ENCODE data around the gene MT1HL1. TPM values are rescaled to one million over a fixed set of nuclear protein-coding genes. Genes with fewer than 3 reads are reported as not detected.

Gene MT1HL1
- total and polyA plus RNA-seq, 2 donors (not counting 1 experiment from before 2014, with no cell fraction given): not detected

GRCh38 chr1:237029240-237029639 lies 25.0 kb upstream of the MT1HL1 start:
- H3K36me3 ChIP-seq (replicated peaks in 1 of 2; ENCODE audit: control extremely low read depth in 1 of 2, control insufficient read depth in 1 of 2, extremely low read depth in 1 of 2, insufficient read depth in 2 of 2, low read length in 1 of 2): no peaks in the 10 kb centered on the region
- H3K4me1 Mint-ChIP-seq: no peaks in the 10 kb centered on the region
- no peak overlapping the region for H3K27ac ChIP-seq (ENCODE audit: low read length in 2 of 2)
- ChIA-PET POLR2A (no interaction called here), CTCF (no interaction called here)
- H2AFZ ChIP-seq (ENCODE audit: insufficient read depth, low read depth, low read length, poor library complexity, severe bottlenecking): no peak overlapping the region
- peaks cover 13% of the 10 kb centered on the region for H3K27me3 Mint-ChIP-seq
- ATAC-seq (ENCODE audit: low read depth) (no peak), DNase-seq (no peak)
- H3K9me3 Mint-ChIP-seq (ENCODE audit: insufficient read depth): peaks cover 4% of the 10 kb centered on the region
- no peaks in the 10 kb centered on the region for H3K27me3 ChIP-seq (replicated peaks in 1 of 4; ENCODE audit: control extremely low read depth in 1 of 4, control insufficient read depth in 3 of 4, insufficient read depth in 4 of 4, low read length in 3 of 4)
- peaks cover 0 to 5% (median 0%) of the 10 kb centered on the region in 3 donors for H3K9me3 ChIP-seq (ENCODE audit: control extremely low read depth in 1 of 3, control insufficient read depth in 2 of 3, insufficient read depth in 1 of 3, low read length in 2 of 3)
- no peak overlapping the region for H3K27ac Mint-ChIP-seq
- H3K4me1 ChIP-seq (ENCODE audit: control insufficient read depth in 2 of 2, insufficient read depth in 2 of 2, low read length in 2 of 2): no peaks in the 10 kb centered on the region
- H3K79me2 ChIP-seq (ENCODE audit: control insufficient read depth, insufficient read depth, low read length): no peaks in the 10 kb centered on the region
- no peak overlapping the region for H3K4me2 ChIP-seq (replicated peaks; ENCODE audit: low read depth, low read length, poor library complexity, severe bottlenecking)
- no peak overlapping the region for H3K4me3 ChIP-seq (ENCODE audit: control extremely low read depth in 1 of 5, extremely low read depth in 1 of 5, insufficient read depth in 1 of 5, low read depth in 2 of 5, low read length in 4 of 5)
- WGBS (ENCODE audit: insufficient coverage): no CpG with 5 or more reads among the region's 3 CpGs
- no peak for TF ChIP-seq EZH2 (IDR thresholded peaks at IDR 0.05; ENCODE audit: borderline replicate concordance, insufficient read depth, low read depth, low read length, poor library complexity, severe bottlenecking)
- TF ChIP-seq, protein P1, sequence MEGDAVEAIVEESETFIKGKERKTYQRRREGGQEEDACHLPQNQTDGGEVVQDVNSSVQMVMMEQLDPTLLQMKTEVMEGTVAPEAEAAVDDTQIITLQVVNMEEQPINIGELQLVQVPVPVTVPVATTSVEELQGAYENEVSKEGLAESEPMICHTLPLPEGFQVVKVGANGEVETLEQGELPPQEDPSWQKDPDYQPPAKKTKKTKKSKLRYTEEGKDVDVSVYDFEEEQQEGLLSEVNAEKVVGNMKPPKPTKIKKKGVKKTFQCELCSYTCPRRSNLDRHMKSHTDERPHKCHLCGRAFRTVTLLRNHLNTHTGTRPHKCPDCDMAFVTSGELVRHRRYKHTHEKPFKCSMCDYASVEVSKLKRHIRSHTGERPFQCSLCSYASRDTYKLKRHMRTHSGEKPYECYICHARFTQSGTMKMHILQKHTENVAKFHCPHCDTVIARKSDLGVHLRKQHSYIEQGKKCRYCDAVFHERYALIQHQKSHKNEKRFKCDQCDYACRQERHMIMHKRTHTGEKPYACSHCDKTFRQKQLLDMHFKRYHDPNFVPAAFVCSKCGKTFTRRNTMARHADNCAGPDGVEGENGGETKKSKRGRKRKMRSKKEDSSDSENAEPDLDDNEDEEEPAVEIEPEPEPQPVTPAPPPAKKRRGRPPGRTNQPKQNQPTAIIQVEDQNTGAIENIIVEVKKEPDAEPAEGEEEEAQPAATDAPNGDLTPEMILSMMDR (IDR thresholded peaks at IDR 0.05): no peak
- no peak overlapping the region for H3K4me3 Mint-ChIP-seq
- H4K20me1 ChIP-seq (ENCODE audit: control insufficient read depth, insufficient read depth, low read length, poor library complexity, severe bottlenecking): no peaks in the 10 kb centered on the region
- no peak overlapping the region for H3K9ac ChIP-seq (ENCODE audit: low read length)
- intact Hi-C loops (cut with micrococcal nuclease): no loop called here

DNA sequence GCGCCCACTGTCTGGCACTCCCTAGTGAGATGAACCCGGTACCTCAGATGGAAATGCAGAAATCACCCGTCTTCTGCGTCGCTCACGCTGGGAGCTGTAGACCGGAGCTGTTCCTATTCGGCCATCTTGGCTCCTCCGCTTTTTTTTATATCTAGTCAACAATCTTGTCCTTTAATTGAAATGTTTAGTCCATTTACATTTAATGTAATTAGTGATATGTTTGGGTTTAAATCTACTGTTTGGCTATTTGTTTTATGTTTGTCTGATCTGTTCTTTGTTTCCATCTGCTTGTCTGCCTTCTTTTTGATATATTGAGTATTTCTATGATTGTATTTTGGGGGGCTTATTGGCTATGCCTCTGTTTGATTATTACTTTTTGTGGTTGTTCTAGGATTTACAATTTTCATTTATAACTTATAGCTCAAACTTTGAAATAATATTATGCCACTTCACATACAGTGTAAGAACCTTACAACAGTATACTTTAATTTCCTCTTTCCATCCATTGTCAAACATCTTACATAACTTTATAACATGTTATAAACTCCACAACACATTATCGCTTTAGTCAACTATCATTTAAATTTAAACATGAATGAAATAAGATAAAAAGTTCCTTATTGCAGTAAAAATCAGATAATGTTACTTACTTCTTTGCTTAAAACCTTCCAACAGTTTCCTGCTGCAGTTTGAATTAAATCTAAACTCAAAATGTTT lies 21.3 kb upstream of the MT1HL1 start:
- Histone ChIP-seq H3K36me3 (replicated peaks in 1 of 2; ENCODE audit: control extremely low read depth in 1 of 2, control insufficient read depth in 1 of 2, extremely low read depth in 1 of 2, insufficient read depth in 2 of 2, low read length in 1 of 2) (no peaks in the 10 kb centered on the region), H3K4me2 (replicated peaks; ENCODE audit: low read depth, low read length, poor library complexity, severe bottlenecking) (no peak overlapping the region), H3K27ac (ENCODE audit: low read length in 2 of 2) (no peak overlapping the region), H3K4me3 (ENCODE audit: control extremely low read depth in 1 of 5, extremely low read depth in 1 of 5, insufficient read depth in 1 of 5, low read depth in 2 of 5, low read length in 4 of 5) (no peak overlapping the region), H3K79me2 (ENCODE audit: control insufficient read depth, insufficient read depth, low read length) (no peaks in the 10 kb centered on the region), H3K27me3 (replicated peaks in 1 of 4; ENCODE audit: control extremely low read depth in 1 of 4, control insufficient read depth in 3 of 4, insufficient read depth in 4 of 4, low read length in 3 of 4) (no peaks in the 10 kb centered on the region), H2AFZ (ENCODE audit: insufficient read depth, low read depth, low read length, poor library complexity, severe bottlenecking) (no peak overlapping the region), H4K20me1 (ENCODE audit: control insufficient read depth, insufficient read depth, low read length, poor library complexity, severe bottlenecking) (no peaks in the 10 kb centered on the region), H3K9me3 (ENCODE audit: control extremely low read depth in 1 of 3, control insufficient read depth in 2 of 3, insufficient read depth in 1 of 3, low read length in 2 of 3) (peaks cover 0 to 5% (median 0%) of the 10 kb centered on the region in 3 donors), H3K4me1 (ENCODE audit: control insufficient read depth in 2 of 2, insufficient read depth in 2 of 2, low read length in 2 of 2) (no peaks in the 10 kb centered on the region), H3K9ac (ENCODE audit: low read length) (no peak overlapping the region)
- DNase-seq (no peak), ATAC-seq (ENCODE audit: low read depth) (no peak)
- peaks cover 13% of the 10 kb centered on the region for H3K27me3 Mint-ChIP-seq
- no peak overlapping the region for H3K27ac Mint-ChIP-seq
- WGBS (ENCODE audit: insufficient coverage): no CpG with 5 or more reads among the region's 10 CpGs
- intact Hi-C loops (cut with micrococcal nuclease): no loop called here
- ChIA-PET CTCF (no interaction called here), POLR2A (no interaction called here)
- no peaks in the 10 kb centered on the region for H3K4me1 Mint-ChIP-seq
- peaks cover 4% of the 10 kb centered on the region for H3K9me3 Mint-ChIP-seq (ENCODE audit: insufficient read depth)
- TF ChIP-seq, protein P1 (IDR thresholded peaks at IDR 0.05): no peak
- TF ChIP-seq EZH2 (IDR thresholded peaks at IDR 0.05; ENCODE audit: borderline replicate concordance, insufficient read depth, low read depth, low read length, poor library complexity, severe bottlenecking): no peak
- no peak overlapping the region for H3K4me3 Mint-ChIP-seq

All from B cell (primary cell).